ENCODE measurements around the gene ZNF154. TPM values are rescaled to one million over a fixed set of nuclear protein-coding genes. Genes with fewer than 3 reads are reported as not detected.

The ZNF154 gene
- total RNA-seq: under 0.01 and 0.11 TPM in 2 replicates

GRCh38 chr19:57708641-57709361, at the start of gene ZNF154:
ZNF154 (minus strand) TSS chr19:57709204; CDS start chr19:57708971, 233 bp downstream.

DNA sequence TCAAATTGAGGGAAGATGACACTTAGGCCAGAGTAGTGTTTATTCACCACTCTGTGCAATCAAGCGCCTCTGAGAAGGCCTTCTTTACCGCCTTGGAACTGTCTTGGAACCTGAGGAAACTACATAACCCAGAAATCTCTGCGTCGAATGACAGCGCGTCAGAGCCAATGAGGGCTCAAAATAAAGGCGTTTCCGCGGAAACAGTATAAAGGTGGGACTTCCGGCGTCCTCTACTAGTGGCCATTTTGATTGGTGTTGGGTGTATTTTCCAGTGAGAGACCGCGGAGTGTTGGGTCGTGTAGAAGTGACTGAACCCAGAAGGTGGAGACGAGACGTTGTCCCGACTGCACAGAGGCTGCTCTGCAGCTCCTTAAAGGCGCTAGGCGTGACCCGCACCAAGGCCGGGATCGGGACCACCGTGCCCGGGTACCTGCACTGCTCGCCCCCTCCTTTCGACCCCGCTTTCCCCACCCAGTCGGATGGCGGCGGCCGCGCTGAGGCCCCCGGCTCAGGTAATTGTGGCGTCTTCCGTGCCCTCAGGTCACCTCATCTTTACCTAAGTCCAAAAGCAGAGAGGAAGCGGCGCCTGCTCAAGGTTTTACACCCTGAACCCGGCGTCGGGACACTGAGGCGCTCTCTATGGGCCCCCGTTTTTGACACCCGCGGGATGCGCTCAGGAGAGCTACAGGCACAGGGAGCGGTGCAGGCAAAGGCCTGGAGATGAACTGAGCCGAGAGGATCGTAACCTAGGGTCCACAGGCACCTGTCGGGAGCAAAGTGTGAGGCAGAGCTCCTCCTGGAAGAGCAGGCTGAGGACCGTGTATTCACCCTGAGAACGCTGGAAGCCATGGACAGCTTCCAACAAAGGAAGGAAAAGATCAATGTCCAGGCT, 37.8 kb upstream of the ZNF154 start, which contains the start of gene ZNF776:
Gene ZNF776 (plus strand): TSS at position 236 of the 892 bp plus-strand sequence. CDS start 244 bp downstream, at position 480.

GRCh38 chr19:57668635-57669034, 40.4 kb downstream of the ZNF154 start, which contains the start of gene ZSCAN4:
ZSCAN4 (plus strand) TSS chr19:57668935; CDS start chr19:57676146, 7,211 bp downstream.

Other genes with a start within 250 kb of the ZNF154 start
- gene ZNF772, start 231.6 kb downstream of the ZNF154 start, total RNA-seq: 10.9 and 17.6 TPM in 2 replicates
- gene ZNF419, start 221.5 kb downstream of the ZNF154 start, total RNA-seq: 7.6 and 10.5 TPM in 2 replicates
- 8.6 and 11.6 TPM in 2 replicates for gene ZNF773, start 209.3 kb downstream of the ZNF154 start, total RNA-seq
- gene ZNF549, start 181.8 kb downstream of the ZNF154 start, total RNA-seq: 4.1 and 5.5 TPM in 2 replicates
- gene ZNF550, start 149.3 kb downstream of the ZNF154 start, total RNA-seq: 6.6 and 8.3 TPM in 2 replicates
- 3.6 and 5.2 TPM in 2 replicates for gene ZNF416, start 130.3 kb downstream of the ZNF154 start, total RNA-seq
- 2.6 and 4.5 TPM in 2 replicates for gene ZIK1, start 125.1 kb downstream of the ZNF154 start, total RNA-seq
- 3.5 and 4.4 TPM in 2 replicates for gene ZNF530, start 109.3 kb downstream of the ZNF154 start, total RNA-seq
- 18.7 and 23.5 TPM in 2 replicates for gene ZNF134, start 95.0 kb downstream of the ZNF154 start, total RNA-seq
- 9.0 and 12.5 TPM in 2 replicates for gene ZNF211, start 76.0 kb downstream of the ZNF154 start, total RNA-seq
- gene ZSCAN4, start 40.3 kb downstream of the ZNF154 start, total RNA-seq: not detected in 2 replicates
- 6.0 and 9.4 TPM in 2 replicates for gene ZNF551, start 27.2 kb downstream of the ZNF154 start, total RNA-seq
- gene ZNF671, start 18.4 kb upstream of the ZNF154 start, total RNA-seq: 4.9 and 5.5 TPM in 2 replicates
- 17.7 and 18.0 TPM in 2 replicates for gene ZNF776, start 37.6 kb upstream of the ZNF154 start, total RNA-seq
- 14.5 and 17.8 TPM in 2 replicates for gene ZNF586, start 60.5 kb upstream of the ZNF154 start, total RNA-seq
- 5.7 and 7.8 TPM in 2 replicates for gene ZNF552, start 105.7 kb upstream of the ZNF154 start, total RNA-seq
- gene ZNF587B, start 121.1 kb upstream of the ZNF154 start, total RNA-seq: 11.9 and 13.8 TPM in 2 replicates
- gene ZNF587, start 140.7 kb upstream of the ZNF154 start, total RNA-seq: 12.5 and 15.6 TPM in 2 replicates
- 1.7 and 2.1 TPM in 2 replicates for gene ZNF814, start 179.8 kb upstream of the ZNF154 start, total RNA-seq
- gene ZNF417, start 207.4 kb upstream of the ZNF154 start, total RNA-seq: 11.5 and 13.2 TPM in 2 replicates
- gene ZNF418, start 226.2 kb upstream of the ZNF154 start, total RNA-seq: 2.1 and 2.3 TPM in 2 replicates
- 4.9 and 6.1 TPM in 2 replicates for gene ZNF256, start 238.5 kb upstream of the ZNF154 start, total RNA-seq